IMR-90 (cell line): ENCODE measurements around the gene GSTM3.

Experiments
- CEBPB ChIP-seq: IDR thresholded peaks from 2 replicates; pipeline ENCODE4 v1.6.1; 2012; ENCODE audit warnings: low read depth, low read length, improper control_type of control experiment
- POLR2A ChIP-seq: IDR thresholded peaks from 2 replicates; pipeline ENCODE4 v1.6.1; 2012; ENCODE audit warnings: mild to moderate bottlenecking, low read depth, low read length
- RAD21 ChIP-seq: IDR thresholded peaks from 2 replicates; pipeline ENCODE4 v1.6.1; 2012; ENCODE audit warnings: low read length, improper control_type of control experiment
- TF ChIP-seq, protein P1 (sequence below): conservative IDR thresholded peaks from 2 replicates; pipeline ENCODE4 v1.5.1; 2012; ENCODE audit warnings: mild to moderate bottlenecking, low read depth, low read length, improper control_type of control experiment

DNA sequence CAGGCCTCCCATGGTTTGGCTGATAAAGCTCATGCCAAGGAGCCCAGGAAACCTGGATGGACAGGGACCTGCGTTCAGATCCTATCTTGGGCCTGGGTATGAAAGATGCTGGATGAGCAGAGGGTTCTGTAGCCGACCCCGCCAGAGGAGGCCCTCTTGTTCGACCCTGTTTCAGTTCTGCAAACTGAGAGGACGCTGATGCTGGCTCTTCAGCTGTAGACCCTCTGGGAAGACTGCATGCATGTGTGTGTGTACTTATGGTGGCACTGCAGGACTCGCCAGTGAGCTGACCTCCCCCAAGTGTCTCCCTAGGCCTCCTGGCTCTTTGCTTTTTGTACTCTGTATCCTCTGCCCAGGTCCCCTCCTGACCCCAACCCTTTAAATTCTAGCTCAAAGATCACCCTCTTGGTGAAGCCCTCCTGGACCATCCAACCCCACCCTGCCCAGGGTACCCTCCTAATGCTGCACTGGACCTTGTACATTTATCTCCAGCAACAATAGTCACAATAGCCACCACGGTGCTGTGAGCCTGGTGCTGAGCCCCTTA lies 21.3 kb upstream of the GSTM3 start:
- TF ChIP-seq POLR2A, result no peak
- no peak for TF ChIP-seq CEBPB
- TF ChIP-seq, protein P1, sequence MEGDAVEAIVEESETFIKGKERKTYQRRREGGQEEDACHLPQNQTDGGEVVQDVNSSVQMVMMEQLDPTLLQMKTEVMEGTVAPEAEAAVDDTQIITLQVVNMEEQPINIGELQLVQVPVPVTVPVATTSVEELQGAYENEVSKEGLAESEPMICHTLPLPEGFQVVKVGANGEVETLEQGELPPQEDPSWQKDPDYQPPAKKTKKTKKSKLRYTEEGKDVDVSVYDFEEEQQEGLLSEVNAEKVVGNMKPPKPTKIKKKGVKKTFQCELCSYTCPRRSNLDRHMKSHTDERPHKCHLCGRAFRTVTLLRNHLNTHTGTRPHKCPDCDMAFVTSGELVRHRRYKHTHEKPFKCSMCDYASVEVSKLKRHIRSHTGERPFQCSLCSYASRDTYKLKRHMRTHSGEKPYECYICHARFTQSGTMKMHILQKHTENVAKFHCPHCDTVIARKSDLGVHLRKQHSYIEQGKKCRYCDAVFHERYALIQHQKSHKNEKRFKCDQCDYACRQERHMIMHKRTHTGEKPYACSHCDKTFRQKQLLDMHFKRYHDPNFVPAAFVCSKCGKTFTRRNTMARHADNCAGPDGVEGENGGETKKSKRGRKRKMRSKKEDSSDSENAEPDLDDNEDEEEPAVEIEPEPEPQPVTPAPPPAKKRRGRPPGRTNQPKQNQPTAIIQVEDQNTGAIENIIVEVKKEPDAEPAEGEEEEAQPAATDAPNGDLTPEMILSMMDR, result no peak
- no peak for TF ChIP-seq RAD21
